Upper lobe of right lung (tissue), 1 donor: ENCODE measurements around the gene CHST3. TPM values are rescaled to one million over a fixed set of nuclear protein-coding genes. Genes with fewer than 3 reads are reported as not detected.

Experiments
- ATAC-seq: fragments of 200-7000 bp; cut with Tn5 transposase; one replicate; pipeline ENCODE4 v1.9.1; 2020; ENCODE audit warnings: mild to moderate bottlenecking, moderate library complexity
- DNase-seq: peaks from one replicate; pipeline ENCODE4 v3.0.0-alpha.2; 2020
- H3K27ac ChIP-seq: fragments of 200-600 bp; one replicate; pipeline ENCODE4 v1.8.0; 2022
- H3K27me3 ChIP-seq: fragments of 200-600 bp; one replicate; pipeline ENCODE4 v1.8.0; 2022; ENCODE audit warnings: mild to moderate bottlenecking
- H3K36me3 ChIP-seq: fragments of 200-600 bp; one replicate; pipeline ENCODE4 v1.8.0; 2022
- H3K4me1 ChIP-seq: fragments of 200-600 bp; one replicate; pipeline ENCODE4 v1.8.0; 2022
- H3K4me3 ChIP-seq: fragments of 200-600 bp; one replicate; pipeline ENCODE4 v1.8.0; 2022; ENCODE audit warnings: mild to moderate bottlenecking
- H3K9me3 ChIP-seq: fragments of 200-600 bp; one replicate; pipeline ENCODE4 v1.8.0; 2022
- CTCF ChIP-seq: fragments of 200-600 bp; IDR thresholded peaks from one replicate; pipeline ENCODE4 v1.8.0; 2022; ENCODE audit warnings: antibody characterized with exemption
- intact Hi-C: fragments of 100-400 bp; cut with DNase I; formaldehyde crosslinking; loops from one replicate; pipeline ENCODE4 v1.11.0; 2022
- total RNA-seq: library from RNA; stranded (reverse); fragmentation: NEBNext Ultra II Directional; extraction: Animal tissue kit (Norgen Biotek cat#: 25700); gene quantifications from one replicate; pipeline ENCODE4 v1.2.1, GENCODE V29; 2021
- donor health status: DM: no; HTN: yes; CAD: no; lungs with severe emphysema.

CHST3 gene
- total RNA-seq, 1 donor from 2014 or later, result 15.6 TPM

- peaks cover 60% of the 10 kb centered on the region for H3K4me1 ChIP-seq
- DNase-seq (no peak), ATAC-seq (no peak)
- H3K4me3 ChIP-seq, result no peak overlapping the region
- intact Hi-C loops, result no loop called here
- peak overlapping the region; percentile 24 for H3K27ac ChIP-seq
- no peaks in the 10 kb centered on the region for H3K36me3 ChIP-seq
- no peak for TF ChIP-seq CTCF
- no peaks in the 10 kb centered on the region for H3K27me3 ChIP-seq
- H3K9me3 ChIP-seq, result no peaks in the 10 kb centered on the region
These were observed 15.5 kb downstream of the CHST3 start for GRCh38 chr10:71979692-71980062.

GRCh38 chr10:71980181-71981014 is 16.2 kb downstream of the CHST3 start:
- H3K36me3 ChIP-seq, result no peaks in the 10 kb centered on the region
- no peak overlapping the region for H3K4me3 ChIP-seq
- H3K9me3 ChIP-seq, result no peaks in the 10 kb centered on the region
- no peaks in the 10 kb centered on the region for H3K27me3 ChIP-seq
- H3K27ac ChIP-seq, result peak overlapping the region; percentile 6
- no peak for TF ChIP-seq CTCF
- no peak for DNase-seq
- no peak for ATAC-seq
- intact Hi-C loops, result no loop called here
- peaks cover 65% of the 10 kb centered on the region for H3K4me1 ChIP-seq

- H3K4me3 ChIP-seq, result no peak overlapping the region
- no peaks in the 10 kb centered on the region for H3K9me3 ChIP-seq
- H3K27me3 ChIP-seq, result no peaks in the 10 kb centered on the region
- no peak for DNase-seq
- peak overlapping the region; percentile 6 for H3K27ac ChIP-seq
- TF ChIP-seq CTCF, result no peak
- H3K4me1 ChIP-seq, result peaks cover 66% of the 10 kb centered on the region
- ATAC-seq, result no peak
- H3K36me3 ChIP-seq, result no peaks in the 10 kb centered on the region
- intact Hi-C loops, result no loop called here
These were observed 17.1 kb downstream of the CHST3 start for GRCh38 chr10:71981015-71981875.

DNA sequence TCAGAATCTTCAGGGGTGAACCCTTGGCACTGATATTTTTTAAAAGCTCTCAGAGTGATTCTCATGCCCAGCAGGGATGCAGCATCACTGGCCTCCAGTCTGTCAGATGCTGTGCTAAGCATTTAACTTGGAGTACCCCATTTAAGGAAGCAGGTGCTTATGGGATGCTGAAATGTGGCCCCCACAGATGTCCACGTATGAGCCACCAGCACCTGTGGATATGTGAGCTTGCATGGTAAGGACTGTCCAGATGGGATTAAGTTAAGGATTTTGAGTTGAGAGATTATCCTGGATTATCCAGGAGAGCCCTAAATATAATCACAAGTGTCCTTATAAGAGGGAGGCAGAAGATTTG is 17.7 kb downstream of the CHST3 start:
- no peaks in the 10 kb centered on the region for H3K36me3 ChIP-seq
- H3K27ac ChIP-seq, result no peak overlapping the region
- intact Hi-C loops, result no loop called here
- DNase-seq (no peak), ATAC-seq (no peak)
- TF ChIP-seq CTCF, result no peak
- H3K4me1 ChIP-seq, result peaks cover 66% of the 10 kb centered on the region
- H3K4me3 ChIP-seq, result no peak overlapping the region
- no peaks in the 10 kb centered on the region for H3K9me3 ChIP-seq
- no peaks in the 10 kb centered on the region for H3K27me3 ChIP-seq

- H3K27ac ChIP-seq, result no peak overlapping the region
- ATAC-seq, result no peak
These were observed 18.3 kb downstream of the CHST3 start for GRCh38 chr10:71982269-71983178.

More at GRCh38 chr10:71982269-71983178, 18.3 kb downstream of the CHST3 start:
- H3K4me3 ChIP-seq, result no peak overlapping the region
- no peaks in the 10 kb centered on the region for H3K27me3 ChIP-seq
- H3K36me3 ChIP-seq, result no peaks in the 10 kb centered on the region
- no peak for TF ChIP-seq CTCF
- no peaks in the 10 kb centered on the region for H3K9me3 ChIP-seq
- DNase-seq, result no peak
- intact Hi-C loops, result no loop called here
- peaks cover 69% of the 10 kb centered on the region for H3K4me1 ChIP-seq
